Karpas-422 (cell line): ENCODE results near the gene SYCE3. TPM values are rescaled to one million over a fixed set of nuclear protein-coding genes. Genes with fewer than 3 reads are reported as not detected.
A peak's percentile ranks its signal among the peaks of the same experiment; 100 is the strongest.

Source experiments
- DNase-seq: peaks from one replicate; pipeline ENCODE4 v3.0.0-alpha.2; 2015
- H2AFZ ChIP-seq: fragments of 200-600 bp; sonication (generic); 2 replicates; pipeline ENCODE4 v1.6.1; 2014; ENCODE audit warnings: antibody characterized with exemption, low read length, mixed read lengths
- H3K27ac ChIP-seq: fragments of 200-600 bp; sonication (generic); 2 replicates; pipeline ENCODE4 v1.5.1; 2014; ENCODE audit warnings: mild to moderate bottlenecking, low read length, moderate library complexity
- H3K27me3 ChIP-seq: fragments of 200-600 bp; sonication (generic); 2 replicates; pipeline ENCODE4 v1.6.1; 2014; ENCODE audit warnings: low read length, mixed read lengths
- H3K36me3 ChIP-seq: fragments of 200-600 bp; sonication (generic); 2 replicates; pipeline ENCODE4 v1.6.1; 2014; ENCODE audit warnings: low read length, mixed read lengths; ENCODE audit not compliant: insufficient read depth
- H3K4me1 ChIP-seq: fragments of 200-600 bp; sonication (generic); 2 replicates; pipeline ENCODE4 v1.6.1; 2014; ENCODE audit warnings: mild to moderate bottlenecking, low read length, mixed read lengths
- H3K4me2 ChIP-seq: fragments of 200-600 bp; sonication (generic); 2 replicates; pipeline ENCODE4 v1.6.1; 2014; ENCODE audit warnings: low read length, low read depth, mild to moderate bottlenecking; ENCODE audit not compliant: poor library complexity, severe bottlenecking
- H3K4me3 ChIP-seq: fragments of 200-600 bp; sonication (generic); 2 replicates; pipeline ENCODE4 v1.5.1; 2014; ENCODE audit warnings: mild to moderate bottlenecking, antibody characterized with exemption, low read length, mixed read lengths
- H3K79me2 ChIP-seq: fragments of 200-600 bp; sonication (generic); 2 replicates; pipeline ENCODE4 v1.6.1; 2014; ENCODE audit warnings: mild to moderate bottlenecking, low read length, mixed read lengths
- H3K9ac ChIP-seq: fragments of 200-600 bp; sonication (generic); 2 replicates; pipeline ENCODE4 v1.6.0; 2014; ENCODE audit warnings: low read length
- H3K9me2 ChIP-seq: fragments of 200-600 bp; sonication (generic), shearing (Covaris generic); replicated peaks from 2 replicates; pipeline ENCODE4 v1.6.0; 2014; ENCODE audit warnings: mild to moderate bottlenecking, low read length, moderate library complexity; ENCODE audit not compliant: insufficient read depth
- H3K9me3 ChIP-seq: fragments of 300-700, 200-600 bp; sonication (generic); 2 replicates; pipeline ENCODE4 v1.6.1; 2014; ENCODE audit warnings: low read length, mixed read lengths
- H4K20me1 ChIP-seq: fragments of 200-600 bp; sonication (generic); 2 replicates; pipeline ENCODE4 v1.6.1; 2014; ENCODE audit warnings: mild to moderate bottlenecking, antibody characterized with exemption, low read length, low read depth; ENCODE audit not compliant: insufficient read depth
- total RNA-seq: library from RNA; depleted of rRNA; stranded (reverse); fragments of >200 nt; shearing (Covaris generic); gene quantifications from 2 replicates; pipeline ENCODE4 v1.2.3, GENCODE V29; 2014; ENCODE audit warnings: low replicate concordance

Gene SYCE3
- total RNA-seq, 1 experiment from 2014 or later, result not detected

DNA sequence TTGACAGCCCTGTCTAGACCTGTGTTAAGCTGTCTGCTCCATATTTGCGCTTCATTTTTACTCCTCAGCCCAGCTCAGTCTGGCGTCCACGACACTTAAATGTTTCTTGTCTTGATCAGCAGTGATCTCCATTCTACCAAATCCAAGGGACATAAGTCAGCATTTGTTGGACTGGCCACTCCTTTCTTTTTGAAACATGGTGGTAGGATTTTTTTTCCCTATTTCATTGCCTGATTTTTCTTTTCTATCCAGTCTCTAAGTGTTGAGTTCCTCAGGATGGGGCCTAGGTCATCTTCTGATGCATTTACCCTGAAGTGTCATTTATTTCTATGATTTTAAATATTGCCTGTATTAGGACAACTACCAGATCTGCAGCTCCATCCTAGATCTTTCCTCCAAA, 53.8 kb downstream of the SYCE3 start:
- Histone ChIP-seq H3K9ac (peak overlapping the region; percentile 81), H3K4me3 (peak overlapping the region; percentile 94)

DNA sequence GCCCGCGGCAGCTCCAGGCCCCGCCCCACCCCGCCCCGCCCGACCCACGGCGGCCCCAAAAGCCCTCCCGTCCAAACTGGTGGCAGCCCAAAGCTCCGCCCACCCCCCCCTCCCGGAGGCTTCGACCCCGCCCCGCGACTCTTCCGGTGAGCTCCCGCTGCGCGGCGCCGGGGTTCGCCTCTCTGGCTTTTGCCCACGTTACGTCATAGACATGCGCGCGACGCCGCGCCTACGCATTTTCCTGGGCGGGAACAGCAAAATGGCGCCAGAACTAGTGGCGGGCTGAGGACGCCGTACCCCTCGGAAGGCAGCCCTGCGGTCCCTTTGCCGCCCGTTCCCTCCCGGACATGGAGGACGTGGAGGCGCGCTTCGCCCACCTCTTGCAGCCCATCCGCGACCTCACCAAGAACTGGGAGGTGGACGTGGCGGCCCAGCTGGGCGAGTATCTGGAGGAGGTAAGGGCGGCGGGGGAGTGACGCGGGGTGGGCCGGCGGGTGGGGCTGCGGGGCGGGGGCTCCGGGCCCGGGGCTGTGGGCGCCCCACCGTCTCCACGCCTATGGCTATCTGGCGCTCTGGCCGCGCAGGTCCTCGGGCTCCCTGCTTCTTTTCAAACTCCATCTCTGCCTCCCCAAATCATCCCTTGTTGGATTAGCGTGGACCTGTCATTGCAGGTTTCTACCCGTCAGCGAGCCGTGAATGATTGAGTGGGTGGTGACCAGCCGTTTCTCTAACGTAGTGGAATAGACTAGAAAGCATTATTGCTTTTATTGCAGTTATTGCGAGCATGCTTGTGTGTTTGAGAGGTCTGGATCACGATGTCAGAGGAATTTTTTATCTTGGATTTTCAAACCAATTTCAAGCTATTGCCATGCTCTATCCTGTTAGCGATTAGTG, 54.5 kb downstream of the SYCE3 start, which contains the start of gene NCAPH2:
Gene NCAPH2 (plus strand): TSS at position 234 of the 894 bp plus-strand sequence. CDS start 114 bp downstream, at position 348.
- Histone ChIP-seq H3K9me3 (no peaks in the 10 kb centered on the region), H3K36me3 (no peaks in the 10 kb centered on the region), H4K20me1 (0 out of 2 replicates have a peak, but pooled peaks cover 3% of the 10 kb centered on the region), H3K9me2 (no peaks in the 10 kb centered on the region), H3K4me3 (peak within 1 kb of the TSS; percentile 94), H3K9ac (peak within 1 kb of the TSS; percentile 100), H2AFZ (peak within 1 kb of the TSS; percentile 93; the same call in 1 of the 2 replicates), H3K4me1 (peaks cover 20% of the 10 kb centered on the region), H3K4me2 (peak within 1 kb of the TSS; percentile 98), H3K27me3 (no peaks in the 10 kb centered on the region), H3K27ac (peak within 1 kb of the TSS; percentile 60; the same call in 1 of the 2 replicates), H3K79me2 (peaks cover 53% of the 10 kb centered on the region)
- DNase-seq, result peak; percentile 99

More for the DNA sequence above, 53.8 kb downstream of the SYCE3 start:
- Histone ChIP-seq H3K4me1 (peaks cover 20% of the 10 kb centered on the region), H3K36me3 (no peaks in the 10 kb centered on the region), H3K9me2 (no peaks in the 10 kb centered on the region), H3K27ac (0 out of 2 replicates have a peak overlapping the region, but pooled peaks have one; percentile 4), H3K79me2 (peaks cover 59% of the 10 kb centered on the region), H4K20me1 (0 out of 2 replicates have a peak, but pooled peaks cover 3% of the 10 kb centered on the region), H3K4me2 (peak overlapping the region; percentile 98), H3K9me3 (no peaks in the 10 kb centered on the region), H2AFZ (no peak overlapping the region), H3K27me3 (no peaks in the 10 kb centered on the region)
- DNase-seq, result peak; percentile 46

DNA sequence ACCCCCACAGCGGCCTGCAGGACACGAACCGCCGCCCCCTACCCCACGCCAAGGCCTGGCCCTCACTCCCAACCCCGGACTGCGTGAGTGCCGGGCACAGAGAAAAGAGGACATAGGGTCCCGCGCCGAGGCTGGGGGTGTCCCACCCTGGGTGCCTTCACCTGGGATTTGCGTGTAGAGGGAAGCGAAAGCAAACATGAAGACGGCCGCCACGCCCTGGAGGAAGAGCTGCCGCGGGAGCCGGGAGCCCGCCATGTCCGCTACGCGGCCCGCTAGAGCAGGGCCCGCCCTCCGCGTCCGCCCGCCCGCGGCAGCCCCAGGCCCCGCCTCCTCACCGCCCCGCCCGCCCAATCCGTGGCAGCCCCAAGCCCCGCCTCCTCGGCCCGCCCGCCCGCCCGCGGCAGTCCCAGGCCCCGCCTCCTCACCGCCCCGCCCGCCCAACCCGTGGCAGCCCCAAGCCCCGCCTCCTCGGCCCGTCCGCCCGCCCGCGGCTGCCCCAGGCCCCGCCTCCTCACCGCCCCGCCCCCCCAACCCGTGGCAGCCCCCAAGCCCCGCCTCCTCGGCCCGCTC, 55.2 kb downstream of the SYCE3 start, which contains the start of gene LMF2:
Gene LMF2 (minus strand): TSS at position 282 of the 570 bp plus-strand sequence. CDS start 27 bp downstream, at position 255.
- no peaks in the 10 kb centered on the region for H3K9me2 ChIP-seq
- DNase-seq, result no peak
- peak within 1 kb of the TSS; percentile 60; the same call in 1 of the 2 replicates for H3K27ac ChIP-seq
- no peaks in the 10 kb centered on the region for H3K27me3 ChIP-seq
- H3K9me3 ChIP-seq, result no peaks in the 10 kb centered on the region
- peak within 1 kb of the TSS; percentile 98 for H3K4me2 ChIP-seq
- H3K4me1 ChIP-seq, result peaks cover 20% of the 10 kb centered on the region
- H3K9ac ChIP-seq, result peak within 1 kb of the TSS; percentile 100
- H3K4me3 ChIP-seq, result peak within 1 kb of the TSS; percentile 94
- H4K20me1 ChIP-seq, result 0 out of 2 replicates have a peak, but pooled peaks cover 3% of the 10 kb centered on the region
- peaks cover 46% of the 10 kb centered on the region for H3K79me2 ChIP-seq
- H3K36me3 ChIP-seq, result no peaks in the 10 kb centered on the region
- H2AFZ ChIP-seq, result peak within 1 kb of the TSS; percentile 93; the same call in 1 of the 2 replicates

DNA sequence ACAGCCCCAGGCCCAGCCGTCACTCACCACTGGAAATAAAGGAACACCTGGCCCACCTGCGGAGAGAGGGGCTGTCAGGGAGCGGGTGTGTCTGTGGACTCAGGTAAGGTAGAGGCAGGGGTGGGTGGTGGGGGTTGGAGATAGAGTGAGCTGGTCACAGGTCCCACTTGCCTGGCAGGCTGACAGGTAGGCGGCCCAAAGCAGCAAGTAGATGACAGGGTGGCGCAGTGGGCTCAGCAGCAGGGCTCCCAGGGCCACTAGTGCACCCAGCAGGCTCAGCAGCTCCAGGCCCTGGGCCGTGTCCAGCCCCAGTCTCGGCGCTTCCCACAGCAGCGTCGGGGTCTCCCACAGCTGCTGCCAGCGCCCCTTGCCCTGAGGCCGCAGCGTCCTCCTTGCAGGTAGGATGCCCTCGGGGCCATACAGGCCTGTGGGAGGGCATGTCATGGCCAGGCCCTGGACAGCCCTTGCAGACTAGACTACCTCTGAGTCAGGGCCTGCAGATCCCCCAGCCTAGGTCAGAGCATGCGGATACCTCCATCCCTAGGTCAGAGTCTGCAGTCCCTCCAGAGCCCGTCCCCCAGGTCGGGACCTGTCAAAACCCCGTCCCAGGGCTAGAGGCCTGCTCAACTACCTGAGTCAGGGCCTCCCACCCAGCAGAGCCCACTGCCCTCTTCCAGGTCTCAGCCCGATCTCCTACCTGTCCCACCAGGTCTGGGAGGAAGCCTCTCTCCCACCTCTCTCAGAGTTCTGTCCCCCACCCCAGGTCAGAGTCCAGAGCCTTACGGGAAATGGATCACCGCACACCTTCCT, 55.9 kb downstream of the SYCE3 start:
- Histone ChIP-seq H4K20me1 (0 out of 2 replicates have a peak, but pooled peaks cover 3% of the 10 kb centered on the region), H3K27me3 (no peaks in the 10 kb centered on the region), H3K79me2 (peaks cover 39% of the 10 kb centered on the region), H3K4me2 (peak overlapping the region; percentile 91), H3K9me2 (no peaks in the 10 kb centered on the region), H3K4me3 (peak overlapping the region; percentile 93), H3K27ac (peak overlapping the region; percentile 60; the same call in 1 of the 2 replicates), H3K9me3 (no peaks in the 10 kb centered on the region), H3K4me1 (peaks cover 20% of the 10 kb centered on the region), H3K9ac (peak overlapping the region; percentile 100), H2AFZ (peak overlapping the region; percentile 93; the same call in 1 of the 2 replicates), H3K36me3 (no peaks in the 10 kb centered on the region)
- DNase-seq, result peak; percentile 55

DNA sequence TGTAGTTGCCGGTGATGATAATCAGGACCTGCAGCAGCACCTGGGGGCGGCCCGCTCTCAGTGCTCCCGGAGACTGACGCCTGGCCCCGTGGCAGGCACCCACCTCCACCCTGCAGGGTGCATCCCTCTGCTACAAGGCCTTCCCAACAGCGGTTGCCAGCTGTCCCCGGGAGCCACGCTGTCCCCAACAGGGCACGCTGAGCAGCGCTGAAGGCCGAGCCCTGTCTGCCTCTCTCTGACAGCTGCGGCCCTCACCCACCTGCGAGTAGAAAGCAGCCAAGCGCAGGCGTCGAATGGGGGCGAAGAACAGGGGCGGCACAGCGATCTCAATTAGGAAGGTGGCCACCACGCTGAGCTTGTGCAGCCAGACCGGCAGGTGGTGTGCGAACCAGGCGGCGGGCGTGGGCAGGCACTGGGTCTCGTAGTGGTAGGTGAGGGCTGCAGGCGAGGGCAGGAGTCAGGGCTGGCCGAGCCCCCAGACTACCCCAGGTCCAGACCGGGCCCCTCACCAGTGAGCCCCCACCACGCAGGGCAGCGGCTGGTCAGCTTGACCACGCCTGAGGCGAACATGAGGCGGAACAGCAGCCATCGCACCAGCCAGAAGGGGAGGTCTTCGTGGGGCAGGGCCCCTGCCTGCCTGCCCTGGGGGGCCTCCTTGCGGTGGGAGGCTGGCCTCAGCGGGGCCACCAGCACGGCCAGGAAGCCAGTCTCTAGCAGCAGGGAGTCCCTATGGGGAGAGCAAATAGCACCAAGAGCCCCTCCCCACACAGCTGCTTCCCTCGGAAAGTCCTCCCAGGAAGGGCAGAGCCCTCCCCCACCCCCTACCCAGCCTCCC, 56.7 kb downstream of the SYCE3 start:
- Histone ChIP-seq H3K9me2 (no peaks in the 10 kb centered on the region), H3K79me2 (peaks cover 39% of the 10 kb centered on the region), H3K9ac (peak overlapping the region; percentile 100), H3K27me3 (no peaks in the 10 kb centered on the region), H3K4me2 (peak overlapping the region; percentile 91), H4K20me1 (0 out of 2 replicates have a peak, but pooled peaks cover 3% of the 10 kb centered on the region), H2AFZ (no peak overlapping the region), H3K4me3 (peak overlapping the region; percentile 93), H3K36me3 (no peaks in the 10 kb centered on the region), H3K9me3 (no peaks in the 10 kb centered on the region), H3K4me1 (peaks cover 20% of the 10 kb centered on the region), H3K27ac (no peak overlapping the region)
- no peak for DNase-seq

DNA sequence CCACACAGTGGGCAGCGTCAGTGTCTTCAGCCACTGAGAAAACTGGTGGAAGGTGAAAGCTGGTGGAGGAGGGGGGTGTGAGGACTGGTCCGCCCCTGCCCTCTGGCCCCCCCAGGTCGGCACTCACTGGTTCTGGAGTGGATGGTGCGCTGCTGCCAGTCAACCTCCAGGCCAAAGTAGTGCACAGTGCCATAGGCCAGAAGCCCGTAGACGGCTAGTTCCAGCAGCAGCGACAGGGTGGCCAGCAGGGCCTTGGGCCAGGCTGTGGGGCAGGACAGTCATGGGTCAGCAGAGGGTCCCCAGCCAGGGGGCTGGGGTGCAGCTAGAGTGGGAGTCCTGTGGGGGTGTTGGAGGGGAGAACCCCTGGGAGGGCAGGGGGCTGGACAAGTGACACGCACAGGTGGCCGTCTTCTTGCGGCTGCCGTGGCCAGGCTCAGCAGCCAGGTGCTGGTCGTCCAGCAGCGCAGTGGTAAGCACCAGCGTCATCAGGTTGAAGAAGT, 57.4 kb downstream of the SYCE3 start:
- Histone ChIP-seq H3K36me3 (no peaks in the 10 kb centered on the region), H3K79me2 (peaks cover 34% of the 10 kb centered on the region), H2AFZ (no peak overlapping the region), H3K4me1 (peaks cover 20% of the 10 kb centered on the region), H3K27me3 (no peaks in the 10 kb centered on the region), H3K4me3 (no peak overlapping the region), H3K27ac (no peak overlapping the region), H3K9me3 (no peaks in the 10 kb centered on the region), H4K20me1 (0 out of 2 replicates have a peak, but pooled peaks cover 3% of the 10 kb centered on the region), H3K9me2 (no peaks in the 10 kb centered on the region), H3K9ac (no peak overlapping the region), H3K4me2 (no peak overlapping the region)
- no peak for DNase-seq
